Upper lobe of left lung (tissue), 4 donors: Measurements from ENCODE around the gene WNT11.

Experiments used
- EP300 ChIP-seq, 4 donors: sonication (generic); formaldehyde crosslinking; IDR thresholded peaks; one replicate each; pipeline ENCODE4 v1.5.1; 2017; ENCODE audit warnings: antibody characterized with exemption in 4 of 4, control low read depth in 2 of 4
- POLR2A ChIP-seq, 4 donors: fragments of 450-650 bp; IDR thresholded peaks; one replicate each; pipeline ENCODE4 v1.5.1; 2016 to 2017; ENCODE audit warnings: antibody characterized with exemption in 4 of 4, mild to moderate bottlenecking in 2 of 4
- TF ChIP-seq, protein P1 (sequence below), 6 experiments: fragments of 450-650 bp in 4 of 6; fragments of 200-600 bp in 2 of 6; sonication (generic) in 2 of 6; IDR thresholded peaks; one replicate each; pipeline ENCODE4 v1.5.1; 2016 to 2019; ENCODE audit warnings: antibody characterized with exemption in 6 of 6

DNA sequence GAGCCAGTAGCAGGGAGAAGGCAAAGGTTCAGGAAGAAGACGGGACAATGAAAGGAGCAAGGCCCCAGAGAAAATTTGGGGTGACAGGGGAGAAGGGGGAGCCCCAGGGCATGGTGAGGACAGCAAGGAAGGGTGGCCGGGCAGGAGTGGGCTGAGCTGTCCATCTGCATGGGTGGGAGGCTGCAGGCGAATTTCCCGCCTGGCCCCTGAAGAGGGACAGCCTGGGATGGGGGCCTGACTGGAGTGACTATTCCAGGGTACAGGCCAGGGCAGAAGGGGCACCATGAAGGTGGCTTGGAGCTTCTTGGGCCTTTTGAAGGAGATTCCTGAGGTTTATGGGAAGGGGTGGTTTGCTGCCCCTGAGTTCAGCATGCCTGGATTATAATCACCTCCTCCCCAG, 56.2 kb downstream of the WNT11 start:
- TF ChIP-seq, protein P1, sequence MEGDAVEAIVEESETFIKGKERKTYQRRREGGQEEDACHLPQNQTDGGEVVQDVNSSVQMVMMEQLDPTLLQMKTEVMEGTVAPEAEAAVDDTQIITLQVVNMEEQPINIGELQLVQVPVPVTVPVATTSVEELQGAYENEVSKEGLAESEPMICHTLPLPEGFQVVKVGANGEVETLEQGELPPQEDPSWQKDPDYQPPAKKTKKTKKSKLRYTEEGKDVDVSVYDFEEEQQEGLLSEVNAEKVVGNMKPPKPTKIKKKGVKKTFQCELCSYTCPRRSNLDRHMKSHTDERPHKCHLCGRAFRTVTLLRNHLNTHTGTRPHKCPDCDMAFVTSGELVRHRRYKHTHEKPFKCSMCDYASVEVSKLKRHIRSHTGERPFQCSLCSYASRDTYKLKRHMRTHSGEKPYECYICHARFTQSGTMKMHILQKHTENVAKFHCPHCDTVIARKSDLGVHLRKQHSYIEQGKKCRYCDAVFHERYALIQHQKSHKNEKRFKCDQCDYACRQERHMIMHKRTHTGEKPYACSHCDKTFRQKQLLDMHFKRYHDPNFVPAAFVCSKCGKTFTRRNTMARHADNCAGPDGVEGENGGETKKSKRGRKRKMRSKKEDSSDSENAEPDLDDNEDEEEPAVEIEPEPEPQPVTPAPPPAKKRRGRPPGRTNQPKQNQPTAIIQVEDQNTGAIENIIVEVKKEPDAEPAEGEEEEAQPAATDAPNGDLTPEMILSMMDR (IDR thresholded peaks at IDR 0.05) = no peak
- TF ChIP-seq POLR2A (IDR thresholded peaks at IDR 0.05) = no peak
- no peak for TF ChIP-seq EP300 (IDR thresholded peaks at IDR 0.05)
